Kidney glomerular epithelial cell (primary cell): ENCODE data around the gene POLR2L.

Source experiments
- DNase-seq: peaks from one replicate; lab custom pipeline; 2025; lab: John Stamatoyannopoulos, UW

POLR2L gene

GRCh38 chr11:854601-855329, 12.4 kb upstream of the POLR2L start:
- no peak for DNase-seq

DNA sequence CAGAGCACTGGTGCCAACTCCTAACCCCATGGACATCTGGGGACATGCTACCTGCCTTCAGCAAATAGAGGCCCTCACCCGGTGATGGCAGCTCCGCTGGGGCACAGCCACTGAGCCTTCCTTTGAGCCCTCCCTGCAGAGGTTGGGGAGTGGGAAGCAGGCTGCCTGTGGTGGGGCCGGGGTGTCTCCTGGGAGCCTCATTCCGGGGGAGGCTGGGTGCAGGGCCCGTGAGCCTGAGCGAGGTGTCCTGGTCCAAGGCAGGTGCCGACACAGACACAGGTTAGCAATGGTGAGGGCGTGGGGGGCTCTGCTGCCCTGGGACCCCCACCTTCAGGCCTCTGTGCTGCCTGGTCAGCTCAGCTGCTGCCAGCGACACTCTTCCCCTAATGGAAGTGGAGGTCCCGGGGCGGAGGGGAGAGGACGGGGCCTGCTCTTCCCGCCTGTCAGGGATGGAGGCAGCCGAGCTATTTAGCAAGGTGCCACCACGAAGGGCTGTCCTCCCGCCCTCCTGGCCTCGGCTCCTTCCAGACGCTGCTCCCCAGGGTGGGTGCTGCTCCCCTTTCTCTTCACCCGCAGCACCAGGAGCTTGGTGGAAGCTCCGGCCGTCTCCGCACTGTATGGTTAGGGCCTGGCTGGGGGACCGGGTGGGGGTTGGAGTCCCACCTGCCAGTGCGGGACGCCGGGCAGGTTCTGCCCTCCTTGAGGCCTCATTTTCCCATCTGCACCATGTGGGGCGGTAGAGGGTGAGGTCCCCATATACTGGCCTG, 11.5 kb upstream of the POLR2L start:
- DNase-seq, result no peak

GRCh38 chr11:852762-853161, 10.4 kb upstream of the POLR2L start:
- DNase-seq, result no peak

DNA sequence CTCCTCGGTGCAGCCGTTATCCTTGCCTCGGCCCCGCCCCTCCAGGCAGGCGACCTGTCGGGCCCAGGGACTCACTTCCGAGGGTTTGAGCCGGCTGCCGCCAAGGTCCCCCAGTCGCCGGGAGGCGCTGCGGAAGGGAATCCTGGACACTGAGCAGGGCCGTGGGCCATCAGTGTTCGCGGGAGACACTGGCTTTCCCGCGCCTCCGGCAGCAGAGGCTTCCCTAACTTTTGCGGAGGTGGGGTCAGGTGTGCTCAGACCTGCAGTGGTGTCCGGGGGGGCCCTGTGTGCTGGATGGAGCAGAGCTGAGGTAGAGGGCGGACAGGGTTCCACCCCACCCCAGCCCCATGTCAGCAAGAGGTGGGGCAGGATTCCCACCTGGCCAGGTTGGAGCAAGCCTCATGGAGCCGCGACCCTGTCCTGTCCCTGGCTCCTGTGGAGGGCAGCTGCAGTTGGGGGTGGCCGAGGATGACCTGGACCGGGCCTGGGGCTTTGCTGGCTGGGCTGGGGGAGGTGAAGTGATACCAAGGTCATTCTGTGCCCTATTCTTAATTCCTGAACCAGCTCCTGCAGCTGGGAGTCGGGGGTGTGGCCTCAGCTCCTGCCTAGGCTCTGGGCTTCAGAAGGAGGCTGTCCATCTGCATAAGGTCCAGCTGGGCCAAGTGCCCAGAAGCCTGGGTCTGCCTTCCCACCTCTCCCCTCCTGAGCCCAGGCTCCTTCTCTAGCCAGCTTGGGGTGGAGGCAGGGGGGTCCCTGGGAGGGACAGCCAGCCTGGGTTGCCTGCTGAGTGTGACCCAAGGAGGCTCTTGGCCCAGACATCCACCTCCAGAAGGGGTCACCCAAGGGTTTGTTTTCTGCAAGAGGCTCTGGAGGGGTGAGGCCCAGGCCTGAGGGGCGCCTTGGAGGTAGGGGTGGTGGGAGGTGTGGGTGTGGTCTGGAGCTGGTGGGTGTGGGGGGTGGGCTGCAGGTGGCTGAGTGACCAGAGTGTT, 8.7 kb upstream of the POLR2L start:
- DNase-seq, result no peak

GRCh38 chr11:849951-850774, 7.8 kb upstream of the POLR2L start:
- no peak for DNase-seq

- no peak for DNase-seq
Measured at GRCh38 chr11:849104-849824, 6.9 kb upstream of the POLR2L start.

DNA sequence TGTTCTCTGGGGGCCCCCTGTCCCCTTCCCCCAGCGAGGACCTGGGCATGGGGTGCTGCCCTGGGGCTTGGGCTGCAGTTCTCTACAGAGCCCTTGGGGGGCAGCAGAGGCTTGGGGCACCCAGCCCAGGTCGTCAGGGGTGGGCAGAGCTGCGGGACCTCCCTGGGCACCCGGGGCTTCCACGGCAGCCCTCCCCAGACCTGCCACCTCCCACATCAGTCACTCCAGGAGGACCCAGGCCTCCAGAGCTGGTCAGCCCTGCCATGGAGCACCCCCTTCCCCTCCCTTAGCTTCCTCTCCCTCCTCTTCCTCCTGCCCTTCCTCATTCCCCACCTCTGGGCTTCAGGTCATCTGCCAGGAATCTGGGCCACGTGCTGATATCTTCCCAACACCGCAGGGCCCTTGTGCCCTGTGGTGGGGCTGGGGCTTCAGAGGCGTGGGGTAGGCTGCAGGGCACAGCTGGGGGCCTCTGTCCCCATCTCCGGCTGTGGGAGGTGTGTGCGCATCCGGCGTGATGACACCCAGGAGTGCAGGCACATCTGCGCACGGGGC, 6.1 kb upstream of the POLR2L start:
- no peak for DNase-seq

GRCh38 chr11:847876-848275, 5.5 kb upstream of the POLR2L start:
- DNase-seq, result no peak

DNA sequence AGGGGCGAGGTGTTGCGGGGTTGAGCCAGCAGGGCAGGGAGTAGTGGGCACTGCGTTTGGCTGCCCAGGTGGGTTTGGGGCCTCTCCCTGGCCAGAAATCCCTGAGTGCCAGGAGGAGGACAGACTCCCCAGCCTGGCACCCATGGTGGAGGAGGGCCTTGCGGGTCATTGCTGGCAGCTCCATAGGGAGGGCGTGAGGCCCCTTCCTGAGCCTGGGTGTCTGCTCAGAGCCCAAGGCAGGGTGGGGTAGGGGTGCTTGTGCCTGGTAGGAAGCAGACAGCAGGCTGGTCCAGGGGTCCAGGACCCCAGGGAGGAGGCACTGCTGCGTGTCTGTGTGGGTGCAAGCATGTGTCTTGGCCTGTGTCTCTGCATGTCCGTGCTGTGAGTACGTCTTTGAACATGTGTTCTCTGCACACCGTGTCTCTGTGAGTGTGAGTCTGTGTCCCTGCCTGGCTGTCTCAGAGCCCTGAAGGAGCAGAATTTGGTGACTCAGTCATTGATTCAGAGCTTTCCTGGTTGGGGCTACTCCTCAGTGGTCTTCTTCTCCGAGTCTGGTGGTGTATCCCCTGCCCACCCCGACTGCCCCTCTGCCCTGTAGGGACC, 4.3 kb upstream of the POLR2L start:
- no peak for DNase-seq

DNA sequence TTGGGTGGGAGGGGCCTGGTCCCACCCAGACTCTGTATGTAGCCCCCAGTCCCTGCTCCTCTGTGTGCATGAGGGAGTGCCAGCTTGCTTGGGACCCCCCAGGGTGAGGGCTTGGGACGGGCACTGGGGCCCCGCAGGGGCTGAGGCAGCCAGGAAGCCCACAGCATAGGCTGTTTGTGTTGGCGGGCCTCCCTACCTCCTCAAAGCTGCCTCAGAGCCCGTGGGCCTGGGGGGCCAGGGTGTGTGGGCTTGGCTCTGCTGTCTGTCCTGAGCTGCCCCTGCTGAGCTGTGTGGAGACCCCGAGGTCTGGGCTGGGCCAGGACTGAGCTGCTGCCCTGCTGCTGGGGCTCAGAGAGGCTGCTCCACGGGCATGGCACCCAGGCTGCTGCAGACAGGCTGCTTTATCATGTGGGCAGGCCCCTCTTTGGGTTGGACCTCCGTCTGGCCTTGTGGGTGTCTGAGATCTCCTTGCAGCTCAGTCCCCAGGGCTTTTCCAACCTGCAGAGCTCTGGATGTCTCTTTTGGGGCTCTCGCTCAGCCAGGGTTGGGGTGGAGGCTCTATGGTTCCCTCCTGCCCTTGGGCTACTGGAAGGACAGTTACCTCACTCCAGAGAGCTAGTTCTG, 3.7 kb upstream of the POLR2L start:
- no peak for DNase-seq

DNA sequence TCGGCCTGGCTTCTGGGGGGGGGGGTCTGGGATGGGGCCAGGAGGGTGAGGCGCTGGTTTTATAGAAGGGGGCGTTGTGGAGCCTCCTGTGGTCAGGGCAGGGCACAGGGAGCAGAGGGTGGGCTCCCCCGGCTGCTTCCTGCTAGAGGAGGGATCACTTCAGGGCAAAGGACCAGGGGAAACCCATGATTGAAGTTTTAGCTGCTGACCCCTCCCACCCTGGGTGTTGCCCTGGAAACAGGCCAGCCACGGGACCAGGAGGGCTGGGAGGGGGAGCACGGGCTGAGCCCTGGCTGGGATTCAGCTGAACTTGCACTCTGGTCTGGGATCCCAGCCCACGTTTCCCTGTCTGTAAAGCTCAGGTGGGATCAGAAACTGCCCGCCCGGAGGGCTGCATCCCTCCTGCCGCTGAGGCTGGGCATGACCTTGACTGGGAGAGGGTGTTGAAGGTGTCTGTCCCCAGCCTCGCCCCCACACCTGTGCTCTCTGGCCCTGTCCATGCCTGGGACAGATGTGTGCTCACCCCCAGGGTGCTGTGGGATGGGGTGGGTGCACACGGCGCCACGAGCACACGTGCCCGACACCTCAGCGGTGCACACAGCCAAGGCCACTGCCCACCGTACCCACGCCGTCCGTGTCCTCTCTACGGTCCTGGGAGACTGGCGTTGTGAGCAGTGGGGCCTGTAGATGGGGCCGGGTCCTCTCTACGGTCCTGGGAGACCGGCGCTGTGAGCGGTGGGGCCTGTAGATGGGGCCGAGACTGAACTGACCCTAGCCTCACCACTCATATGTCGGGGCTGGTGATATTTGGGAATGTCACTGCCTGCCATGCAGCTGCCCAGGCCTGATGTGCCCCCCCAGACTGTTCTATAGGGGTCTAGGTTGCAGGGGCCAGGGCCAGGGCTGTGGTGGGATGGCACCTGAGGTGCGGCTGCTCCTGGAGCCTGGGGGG, 2.6 kb upstream of the POLR2L start:
- peak; percentile 61 for DNase-seq

DNA sequence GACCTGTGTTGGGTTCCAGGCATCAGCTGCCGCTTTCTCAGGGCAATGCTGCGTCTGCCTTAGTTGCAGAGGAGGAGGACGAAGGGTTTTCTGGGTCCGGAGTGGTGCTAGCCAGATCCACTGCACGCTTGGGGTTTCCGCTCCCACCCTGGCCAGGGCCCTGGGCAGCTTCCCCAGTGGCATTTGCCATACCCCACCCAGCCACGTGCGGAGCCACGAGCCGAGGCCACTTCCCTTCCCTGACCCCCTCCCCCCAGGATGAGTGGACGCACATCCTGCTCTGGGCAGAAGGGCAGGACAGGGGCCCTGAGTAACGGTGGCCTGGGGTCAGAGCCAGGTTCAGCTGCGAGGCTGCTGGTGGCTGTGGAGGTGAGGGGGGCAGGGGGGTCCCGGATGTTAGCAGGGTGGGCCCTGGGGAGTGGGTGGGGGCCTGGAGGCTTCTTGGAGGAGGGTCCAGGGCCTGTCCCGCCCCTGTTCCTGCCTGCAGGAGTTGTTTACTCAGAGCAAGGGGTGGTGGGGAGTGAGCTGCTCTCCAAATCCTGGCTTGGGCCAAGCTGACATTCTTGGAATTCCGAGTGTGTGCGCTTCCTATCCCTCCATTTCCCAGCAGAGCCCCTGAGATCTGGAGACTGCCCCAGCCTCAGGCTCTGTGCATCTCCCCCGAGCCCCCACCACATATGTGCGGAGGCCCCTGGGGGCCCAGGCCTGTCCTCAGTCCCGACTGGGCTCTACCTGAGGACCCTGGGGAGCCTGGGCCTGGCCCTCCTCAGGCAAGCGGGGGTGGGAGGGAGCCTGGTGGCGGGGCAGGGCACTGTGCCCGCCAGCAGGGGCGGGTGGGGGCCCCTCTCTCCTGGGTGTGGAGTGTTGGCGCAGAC, 1.7 kb upstream of the POLR2L start:
- peak; percentile 74 for DNase-seq

- DNase-seq, result no peak
Measured at GRCh38 chr11:843086-843734, 881 bp upstream of the POLR2L start.

DNA sequence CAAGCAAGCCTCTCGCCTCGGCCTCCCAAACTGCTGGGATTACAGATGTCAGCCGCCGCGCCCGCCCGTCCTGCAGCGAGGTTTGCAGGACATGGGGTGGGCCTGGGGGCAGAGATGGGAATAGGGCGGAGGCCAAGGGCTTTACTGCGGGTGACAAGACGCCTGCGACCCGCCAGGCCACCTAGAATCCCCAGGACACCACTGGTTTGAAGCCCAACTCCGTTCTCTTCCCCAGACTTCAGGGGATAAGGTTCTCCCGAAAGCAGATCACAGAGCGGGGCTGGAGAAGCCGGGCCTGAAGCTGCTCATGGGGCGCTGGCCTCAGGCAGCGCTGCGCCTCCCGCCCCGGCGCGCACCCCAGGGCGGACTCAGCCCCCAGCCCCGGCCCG, 354 bp downstream of the POLR2L start:
- DNase-seq, result peak; percentile 42

- DNase-seq, result no peak
Measured at GRCh38 chr11:839875-840617, 2.3 kb downstream of the POLR2L start.

DNA sequence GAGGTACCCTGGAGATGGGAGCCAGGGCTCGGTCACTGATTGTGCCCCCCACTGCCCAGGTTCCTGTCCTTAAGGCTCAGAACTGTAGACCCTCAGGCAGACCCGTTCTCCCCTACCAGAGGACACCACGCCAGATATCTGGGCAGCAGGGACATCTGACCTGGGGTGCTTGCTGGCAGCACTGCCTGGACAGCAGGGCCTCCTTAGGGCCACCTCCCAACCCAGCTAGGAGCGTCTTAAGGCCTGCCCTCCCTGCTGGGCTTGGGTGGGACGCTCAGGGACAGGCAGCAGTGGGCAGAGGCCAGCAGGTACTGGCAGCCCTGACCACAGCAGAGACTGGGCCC, 3.1 kb downstream of the POLR2L start:
- DNase-seq, result no peak
